Esophagus squamous epithelium (tissue), 5 donors: ENCODE measurements around the gene ATP5F1D. TPM values are rescaled to one million over a fixed set of nuclear protein-coding genes. Genes with fewer than 3 reads are reported as not detected.

Experiments
- DNase-seq: peaks from one replicate; lab custom pipeline; 2025; lab: John Stamatoyannopoulos, UW
- H3K27ac ChIP-seq, 4 donors: fragments of 200-600 bp; sonication (generic); one replicate each; pipeline ENCODE4 v1.5.1; 2016 to 2019; ENCODE audit warnings: mild to moderate bottlenecking in 1 of 4
- H3K27me3 ChIP-seq, 4 donors: fragments of 200-600 bp; sonication (generic); 1 replicate in 3 of 4; 2 replicates in 1 of 4; pipeline versions ENCODE4 v1.5.1 to v1.6.0; 2017 to 2021; ENCODE audit warnings: antibody characterized with exemption in 1 of 4
- H3K36me3 ChIP-seq, 3 donors: fragments of 200-600 bp; sonication (generic); one replicate each; pipeline ENCODE4 v1.5.1; 2016 to 2019
- H3K4me1 ChIP-seq, 3 donors: fragments of 200-600 bp; sonication (generic); one replicate each; pipeline ENCODE4 v1.5.1; 2017 to 2019
- H3K4me3 ChIP-seq, 4 donors: fragments of 200-600 bp; sonication (generic); 1 replicate in 3 of 4; 2 replicates in 1 of 4; pipeline ENCODE4 v1.5.1; 2016 to 2019; ENCODE audit warnings: mild to moderate bottlenecking in 2 of 4, moderate library complexity in 1 of 4
- H3K9me3 ChIP-seq, 3 donors: fragments of 200-600 bp; sonication (generic); one replicate each; pipeline ENCODE4 v1.5.1; 2016 to 2019
- POLR2A ChIP-seq, 4 donors: fragments of 450-650 bp; IDR thresholded peaks; one replicate each; pipeline ENCODE4 v1.6.1; 2017; ENCODE audit warnings: antibody characterized with exemption in 4 of 4, mild to moderate bottlenecking in 4 of 4, moderate library complexity in 3 of 4
- WGBS, 2 donors: methylation state at CpG; one replicate each; pipeline ENCODE4 v1.1.5; 2018; 5-methylcytosine and 5-hydroxymethylcytosine counted together
- intact Hi-C: fragments of 100-400 bp; cut with DNase I; formaldehyde crosslinking; loops from one replicate; pipeline ENCODE4 v1.15.0; 2022
- total RNA-seq, 4 donors: library from RNA; depleted of rRNA; stranded (reverse); fragments of >200 nt; gene quantifications; one replicate each; pipeline ENCODE4 v1.1.0, GENCODE V29; 2016
- TF ChIP-seq, protein P1 (sequence below), 6 experiments: fragments of 450-650 bp in 4 of 6; fragments of 200-600 bp in 2 of 6; sonication (generic) in 2 of 6; IDR thresholded peaks; one replicate each; pipeline ENCODE4 v1.5.1; 2016 to 2019; ENCODE audit warnings: antibody characterized with exemption in 6 of 6, mild to moderate bottlenecking in 4 of 6, moderate library complexity in 4 of 6
- donor health status: DM: yes; HTN: yes; CAD: no.

The ATP5F1D gene
- total RNA-seq, 4 donors from 2014 or later, result 83.4 to 171 (median 132) TPM

DNA sequence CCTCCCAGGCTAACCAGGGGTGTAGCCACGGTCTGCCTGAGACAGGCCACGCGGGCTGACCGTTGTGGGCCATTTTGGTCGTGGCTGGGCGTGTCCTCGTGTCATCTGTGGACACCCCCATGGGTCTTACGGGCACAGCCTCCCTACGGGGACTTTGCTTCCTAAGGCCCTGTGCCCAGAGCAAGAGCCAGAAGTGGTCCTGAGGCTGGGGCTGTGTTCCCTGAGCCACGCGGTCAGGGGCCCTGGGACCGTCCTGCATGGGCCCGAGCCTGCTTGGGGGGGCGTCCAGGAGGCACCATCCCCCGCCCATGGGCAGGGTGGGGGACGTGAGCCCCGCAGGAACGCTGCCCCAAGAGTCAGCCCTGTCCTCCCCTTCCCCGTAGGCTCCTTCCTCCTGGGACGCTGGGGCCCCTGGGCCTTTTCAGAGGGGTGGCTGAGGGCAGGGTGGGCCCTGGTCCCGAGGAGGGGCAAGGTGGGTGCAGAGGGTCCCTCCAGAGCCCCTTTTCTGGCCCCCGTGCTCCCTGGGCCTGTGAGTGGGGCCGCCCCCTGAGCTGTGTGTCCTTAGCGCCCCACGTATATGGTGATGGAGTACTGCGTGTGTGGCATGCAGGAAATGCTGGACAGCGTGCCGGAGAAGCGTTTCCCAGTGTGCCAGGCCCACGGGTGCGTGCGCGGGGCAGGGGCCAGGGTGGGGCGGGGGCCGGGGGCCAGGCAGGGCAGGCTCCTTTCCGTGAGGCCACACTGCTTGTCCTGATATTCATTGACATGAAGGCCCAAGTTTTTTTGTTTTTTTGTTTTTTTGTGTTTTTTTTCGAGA is 22.6 kb upstream of the ATP5F1D start:
- Histone ChIP-seq H3K27me3 (no peaks in the 10 kb centered on the region), H3K4me3 (no peak overlapping the region), H3K9me3 (no peaks in the 10 kb centered on the region), H3K4me1 (peaks cover 29 to 92% (median 52%) of the 10 kb centered on the region in 3 donors), H3K36me3 (peaks cover 27 to 62% (median 32%) of the 10 kb centered on the region in 3 donors), H3K27ac (peak overlapping the region; percentile 13 to 90 (median 60))
- WGBS, 2 donors, result 85 to 87% methylated on average over 4 to 13 of the region's 37 CpGs
- TF ChIP-seq, protein P1, sequence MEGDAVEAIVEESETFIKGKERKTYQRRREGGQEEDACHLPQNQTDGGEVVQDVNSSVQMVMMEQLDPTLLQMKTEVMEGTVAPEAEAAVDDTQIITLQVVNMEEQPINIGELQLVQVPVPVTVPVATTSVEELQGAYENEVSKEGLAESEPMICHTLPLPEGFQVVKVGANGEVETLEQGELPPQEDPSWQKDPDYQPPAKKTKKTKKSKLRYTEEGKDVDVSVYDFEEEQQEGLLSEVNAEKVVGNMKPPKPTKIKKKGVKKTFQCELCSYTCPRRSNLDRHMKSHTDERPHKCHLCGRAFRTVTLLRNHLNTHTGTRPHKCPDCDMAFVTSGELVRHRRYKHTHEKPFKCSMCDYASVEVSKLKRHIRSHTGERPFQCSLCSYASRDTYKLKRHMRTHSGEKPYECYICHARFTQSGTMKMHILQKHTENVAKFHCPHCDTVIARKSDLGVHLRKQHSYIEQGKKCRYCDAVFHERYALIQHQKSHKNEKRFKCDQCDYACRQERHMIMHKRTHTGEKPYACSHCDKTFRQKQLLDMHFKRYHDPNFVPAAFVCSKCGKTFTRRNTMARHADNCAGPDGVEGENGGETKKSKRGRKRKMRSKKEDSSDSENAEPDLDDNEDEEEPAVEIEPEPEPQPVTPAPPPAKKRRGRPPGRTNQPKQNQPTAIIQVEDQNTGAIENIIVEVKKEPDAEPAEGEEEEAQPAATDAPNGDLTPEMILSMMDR (IDR thresholded peaks at IDR 0.05), result no peak
- no peak for TF ChIP-seq POLR2A (IDR thresholded peaks at IDR 0.05)
- intact Hi-C loops, result no loop called here
- no peak for DNase-seq

DNA sequence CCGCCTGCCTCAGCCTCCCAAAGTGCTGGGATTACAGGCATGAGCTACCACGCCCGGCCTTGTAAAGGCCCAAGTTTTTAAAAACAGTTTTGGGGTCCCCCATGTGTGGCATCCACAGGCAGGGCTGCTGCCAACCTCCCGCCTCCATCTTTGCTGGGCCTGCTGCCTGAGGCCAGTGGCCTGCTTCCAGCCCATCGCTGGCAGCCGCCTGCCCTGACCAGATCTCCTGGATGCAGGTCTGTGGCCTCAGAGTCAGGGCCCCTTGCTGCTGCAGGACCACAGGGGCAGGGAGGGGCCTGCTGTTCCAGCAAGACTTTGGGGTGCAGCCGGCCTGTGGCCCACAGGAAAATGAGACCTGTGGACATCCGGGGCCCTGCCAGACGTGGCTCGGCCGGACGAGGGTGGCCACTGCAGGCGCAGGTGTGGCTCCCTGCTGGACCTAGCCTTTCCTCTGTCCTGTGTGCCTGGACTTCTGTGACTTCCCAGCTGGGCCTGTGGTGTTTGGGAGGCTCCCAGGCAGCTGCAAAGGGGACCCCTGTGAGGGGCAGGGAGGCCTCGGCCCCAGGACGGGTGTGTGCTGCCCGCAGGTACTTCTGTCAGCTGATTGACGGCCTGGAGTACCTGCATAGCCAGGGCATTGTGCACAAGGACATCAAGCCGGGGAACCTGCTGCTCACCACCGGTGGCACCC is 21.6 kb upstream of the ATP5F1D start:
- Histone ChIP-seq H3K9me3 (no peaks in the 10 kb centered on the region), H3K4me3 (no peak overlapping the region), H3K4me1 (peaks cover 20 to 83% (median 42%) of the 10 kb centered on the region in 3 donors), H3K27ac (no peak overlapping the region), H3K27me3 (no peaks in the 10 kb centered on the region), H3K36me3 (peaks cover 28 to 72% (median 38%) of the 10 kb centered on the region in 3 donors)
- 86 to 93% methylated on average over 3 to 7 of the region's 19 CpGs for WGBS, 2 donors
- intact Hi-C loops, result no loop called here
- TF ChIP-seq, protein P1 (IDR thresholded peaks at IDR 0.05), result no peak
- no peak for TF ChIP-seq POLR2A (IDR thresholded peaks at IDR 0.05)
- DNase-seq, result no peak

DNA sequence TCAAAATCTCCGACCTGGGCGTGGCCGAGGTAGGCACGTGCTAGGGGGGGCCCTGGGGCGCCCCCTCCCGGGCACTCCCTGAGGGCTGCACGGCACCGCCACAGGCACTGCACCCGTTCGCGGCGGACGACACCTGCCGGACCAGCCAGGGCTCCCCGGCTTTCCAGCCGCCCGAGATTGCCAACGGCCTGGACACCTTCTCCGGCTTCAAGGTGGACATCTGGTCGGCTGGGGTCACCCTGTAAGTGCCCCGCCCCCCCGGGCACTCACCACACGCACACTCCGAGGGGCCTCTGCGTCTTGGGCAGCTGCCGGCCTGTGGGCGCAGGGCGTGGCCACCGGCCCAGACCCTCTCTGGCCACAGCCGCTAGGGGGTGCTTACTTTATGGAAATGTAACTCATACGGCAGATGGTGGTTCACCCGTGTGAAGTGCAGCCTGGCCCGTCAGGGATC is 21.0 kb upstream of the ATP5F1D start:
- no peaks in the 10 kb centered on the region for H3K9me3 ChIP-seq
- intact Hi-C loops, result no loop called here
- no peaks in the 10 kb centered on the region for H3K27me3 ChIP-seq
- H3K36me3 ChIP-seq, result peaks cover 28 to 77% (median 38%) of the 10 kb centered on the region in 3 donors
- no peak overlapping the region for H3K4me3 ChIP-seq
- peaks cover 14 to 77% (median 37%) of the 10 kb centered on the region in 3 donors for H3K4me1 ChIP-seq
- WGBS, 2 donors, result 77% methylated on average over 12 of the region's 33 CpGs; no CpG with 5 or more reads in 1 of the 2 donors
- TF ChIP-seq, protein P1 (IDR thresholded peaks at IDR 0.05), result no peak
- TF ChIP-seq POLR2A (IDR thresholded peaks at IDR 0.05), result no peak
- H3K27ac ChIP-seq, result no peak overlapping the region
- DNase-seq, result no peak

DNA sequence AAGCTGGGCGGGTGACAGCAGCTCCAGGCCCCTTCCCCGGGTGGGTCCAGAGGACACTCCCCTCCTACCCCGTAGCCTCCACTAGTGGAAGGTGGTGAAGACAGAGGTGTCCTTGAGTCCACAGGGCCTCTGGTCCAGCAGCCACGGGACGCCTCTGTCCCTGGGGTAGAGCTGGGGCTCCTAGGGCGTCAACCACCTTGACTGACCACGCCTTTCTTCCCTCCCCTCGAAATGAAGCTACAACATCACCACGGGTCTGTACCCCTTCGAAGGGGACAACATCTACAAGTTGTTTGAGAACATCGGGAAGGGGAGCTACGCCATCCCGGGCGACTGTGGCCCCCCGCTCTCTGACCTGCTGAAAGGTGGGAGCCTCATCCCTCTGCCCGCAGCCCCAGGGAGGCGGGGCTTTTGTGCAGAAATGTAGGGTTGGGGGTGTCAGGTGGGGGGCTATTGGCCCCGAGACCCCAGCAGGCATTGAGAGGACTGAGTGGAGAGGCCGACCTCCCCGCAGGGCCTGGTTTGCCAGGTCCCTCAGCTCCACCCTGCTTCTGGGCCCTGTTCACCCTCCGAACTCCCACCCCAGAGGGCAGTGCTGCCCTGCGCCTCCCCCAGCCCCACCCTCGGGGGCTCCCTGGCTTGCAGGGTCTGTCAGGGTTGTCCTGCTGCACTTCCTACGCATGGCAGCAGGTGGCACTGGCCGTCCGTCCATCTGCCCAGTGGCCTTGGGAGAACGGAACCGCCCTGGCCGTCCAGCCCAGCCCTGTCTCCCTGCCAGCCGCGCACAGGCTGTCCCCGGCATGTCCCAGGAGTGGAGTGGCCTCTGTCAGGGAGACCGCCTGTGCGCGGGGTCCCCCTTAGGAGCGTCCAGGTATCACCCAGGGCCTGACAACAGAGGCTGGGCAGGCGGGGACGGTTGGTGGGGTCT is 20.3 kb upstream of the ATP5F1D start:
- WGBS, 2 donors, result 87 to 89% methylated on average over 4 to 7 of the region's 38 CpGs
- peaks cover 8 to 69% (median 29%) of the 10 kb centered on the region in 3 donors for H3K4me1 ChIP-seq
- no peak for DNase-seq
- no peaks in the 10 kb centered on the region for H3K27me3 ChIP-seq
- H3K36me3 ChIP-seq, result peaks cover 29 to 85% (median 38%) of the 10 kb centered on the region in 3 donors
- TF ChIP-seq, protein P1 (IDR thresholded peaks at IDR 0.05), result peak in 4 of 6 experiments; percentile 37 to 59 (median 53)
- TF ChIP-seq POLR2A (IDR thresholded peaks at IDR 0.05), result no peak
- intact Hi-C loops, result no loop called here
- H3K27ac ChIP-seq, result peak overlapping the region in 1 of 4 donors; percentile 9
- no peak overlapping the region for H3K4me3 ChIP-seq
- no peaks in the 10 kb centered on the region for H3K9me3 ChIP-seq
